GM19193 (cell line): ENCODE measurements around the gene SLC9A9.

Experiments used
- POLR2A ChIP-seq: IDR thresholded peaks from 4 replicates; pipeline ENCODE4 v1.6.1; 2011; ENCODE audit not compliant: insufficient read depth, insufficient read length; ENCODE audit errors: extremely low read depth

SLC9A9 gene

GRCh38 chr3:143469159-143469558 lies 379.1 kb downstream of the SLC9A9 start:
- TF ChIP-seq POLR2A: no peak

GRCh38 chr3:143465666-143466065 lies 382.6 kb downstream of the SLC9A9 start:
- TF ChIP-seq POLR2A: no peak

GRCh38 chr3:143464850-143465249 lies 383.4 kb downstream of the SLC9A9 start:
- no peak for TF ChIP-seq POLR2A

GRCh38 chr3:143455480-143455879 lies 392.8 kb downstream of the SLC9A9 start:
- TF ChIP-seq POLR2A: no peak

GRCh38 chr3:143450632-143451031 lies 397.6 kb downstream of the SLC9A9 start:
- TF ChIP-seq POLR2A: no peak

- no peak for TF ChIP-seq POLR2A
These were observed 400.8 kb downstream of the SLC9A9 start for GRCh38 chr3:143447491-143447890.

GRCh38 chr3:143445118-143445517 lies 403.1 kb downstream of the SLC9A9 start:
- TF ChIP-seq POLR2A: no peak

- TF ChIP-seq POLR2A: no peak
These were observed 404.4 kb downstream of the SLC9A9 start for GRCh38 chr3:143443851-143444331.

- no peak for TF ChIP-seq POLR2A
These were observed 405.3 kb downstream of the SLC9A9 start for GRCh38 chr3:143442814-143443447.

- TF ChIP-seq POLR2A: no peak
These were observed 406.6 kb downstream of the SLC9A9 start for GRCh38 chr3:143441516-143442171.

- no peak for TF ChIP-seq POLR2A
These were observed 408.5 kb downstream of the SLC9A9 start for GRCh38 chr3:143439817-143440216.

GRCh38 chr3:143437405-143437804 lies 410.9 kb downstream of the SLC9A9 start:
- no peak for TF ChIP-seq POLR2A

- no peak for TF ChIP-seq POLR2A
These were observed 411.9 kb downstream of the SLC9A9 start for GRCh38 chr3:143436231-143436930.

- no peak for TF ChIP-seq POLR2A
These were observed 414.4 kb downstream of the SLC9A9 start for GRCh38 chr3:143433787-143434378.

- TF ChIP-seq POLR2A: no peak
These were observed 417.7 kb downstream of the SLC9A9 start for GRCh38 chr3:143430568-143430967.

GRCh38 chr3:143429628-143430514 lies 418.4 kb downstream of the SLC9A9 start:
- TF ChIP-seq POLR2A: no peak
